OCI-LY7 (cell line): ENCODE results near the gene TMEM239.

ENCODE experiments used
- CTCF ChIP-seq: fragments of 200-600 bp; sonication (generic); conservative IDR thresholded peaks from 2 replicates; pipeline ENCODE4 v1.5.1; 2014; ENCODE audit warnings: mild to moderate bottlenecking, antibody characterized with exemption, low read length, moderate library complexity, mixed read lengths
- EZH2phosphoT487 ChIP-seq: fragments of 200-600 bp; sonication (generic); IDR thresholded peaks from 2 replicates; pipeline ENCODE4 v1.6.1; 2018; ENCODE audit warnings: low read depth, borderline replicate concordance, mild to moderate bottlenecking, mixed run types, antibody characterized with exemption, low read length, moderate library complexity, mixed read lengths

GRCh38 chr20:2797136-2797983, 18.8 kb upstream of the TMEM239 start:
- TF ChIP-seq CTCF (no peak), EZH2phosphoT487 (no peak)
